Esophagus muscularis mucosa (tissue), 4 donors: ENCODE data around the gene RGS16. TPM values are rescaled to one million over a fixed set of nuclear protein-coding genes. Genes with fewer than 3 reads are reported as not detected.

Experiments used
- DNase-seq: peaks from one replicate; pipeline ENCODE4 v3.0.0-alpha.2; 2017; ENCODE audit errors: extremely low spot score
- H3K27ac ChIP-seq, 4 donors: fragments of 200-600 bp; sonication (generic); replicated peaks in 1 of 4; 1 replicate in 3 of 4; 2 replicates in 1 of 4; pipeline ENCODE4 v1.5.1; 2016 to 2019; ENCODE audit warnings: mild to moderate bottlenecking in 1 of 4
- H3K27me3 ChIP-seq, 4 donors: fragments of 200-600 bp; sonication (generic); one replicate each; pipeline versions ENCODE4 v1.5.1 to v1.6.0; 2016 to 2019
- H3K36me3 ChIP-seq, 4 donors: fragments of 200-600 bp; sonication (generic); one replicate each; pipeline ENCODE4 v1.5.1; 2016 to 2019
- H3K4me1 ChIP-seq, 4 donors: fragments of 200-600 bp; sonication (generic); one replicate each; pipeline ENCODE4 v1.5.1; 2016 to 2019
- H3K4me3 ChIP-seq, 4 donors: fragments of 200-600 bp; sonication (generic); 1 replicate in 2 of 4; 2 replicates in 2 of 4; pipeline ENCODE4 v1.5.1; 2016 to 2019; ENCODE audit warnings: mild to moderate bottlenecking in 4 of 4, moderate library complexity in 1 of 4
- H3K9me3 ChIP-seq, 4 donors: fragments of 200-600 bp; sonication (generic); 1 replicate in 3 of 4; 2 replicates in 1 of 4; pipeline ENCODE4 v1.5.1; 2016 to 2019
- CTCF ChIP-seq, 3 experiments: fragments of 200-600 bp in 2 of 3; fragments of 450-650 bp in 1 of 3; sonication (generic) in 2 of 3; IDR thresholded peaks; one replicate each; pipeline ENCODE4 v1.5.1; 2017 to 2019; ENCODE audit warnings: antibody characterized with exemption in 3 of 3, mild to moderate bottlenecking in 2 of 3, moderate library complexity in 1 of 3
- EP300 ChIP-seq: sonication (generic); formaldehyde crosslinking; IDR thresholded peaks from one replicate; pipeline ENCODE4 v1.6.1; 2017; ENCODE audit warnings: antibody characterized with exemption
- POLR2A ChIP-seq: fragments of 450-650 bp; IDR thresholded peaks from one replicate; pipeline ENCODE4 v1.6.1; 2017; ENCODE audit warnings: antibody characterized with exemption, moderate library complexity, mild to moderate bottlenecking, low read depth
- POLR2AphosphoS5 ChIP-seq, 2 donors: sonication (generic); formaldehyde crosslinking; IDR thresholded peaks; one replicate each; pipeline ENCODE4 v1.6.1; 2017; ENCODE audit warnings: antibody characterized with exemption in 2 of 2
- WGBS: methylation state at CpG from one replicate; pipeline ENCODE4 v1.1.5; 2018; 5-methylcytosine and 5-hydroxymethylcytosine counted together
- intact Hi-C: fragments of 100-400 bp; cut with DNase I; formaldehyde crosslinking; loops from one replicate; pipeline ENCODE4 v1.15.1; 2023
- total RNA-seq, 4 donors: library from RNA; depleted of rRNA; stranded (reverse); fragments of >200 nt; gene quantifications; one replicate each; pipeline versions ENCODE4 v1.1.0 to v1.2.1, GENCODE V29; 2016

RGS16 gene
- total RNA-seq, 4 donors from 2014 or later: 0.83 to 19.7 (median 2.2) TPM

GRCh38 chr1:182586380-182586779, 17.8 kb downstream of the RGS16 start:
- Histone ChIP-seq H3K4me3 (no peak overlapping the region), H3K9me3 (no peaks in the 10 kb centered on the region), H3K36me3 (peaks cover 12 to 33% (median 19%) of the 10 kb centered on the region in 4 donors), H3K27me3 (no peaks in the 10 kb centered on the region), H3K4me1 (peaks cover 7 to 37% (median 29%) of the 10 kb centered on the region in 4 donors), H3K27ac (no peak overlapping the region)
- TF ChIP-seq POLR2AphosphoS5 (IDR thresholded peaks at IDR 0.05) (no peak), EP300 (no peak), CTCF (IDR thresholded peaks at IDR 0.05) (no peak), POLR2A (no peak)
- intact Hi-C loops: loop anchor here (10.0 kb wide), 1 partner anchor 132 kb away; the partner anchor contains the start of gene RGSL1
- peak; percentile 53 for DNase-seq
- WGBS: 91% methylated on average over 11 of the region's 11 CpGs

DNA sequence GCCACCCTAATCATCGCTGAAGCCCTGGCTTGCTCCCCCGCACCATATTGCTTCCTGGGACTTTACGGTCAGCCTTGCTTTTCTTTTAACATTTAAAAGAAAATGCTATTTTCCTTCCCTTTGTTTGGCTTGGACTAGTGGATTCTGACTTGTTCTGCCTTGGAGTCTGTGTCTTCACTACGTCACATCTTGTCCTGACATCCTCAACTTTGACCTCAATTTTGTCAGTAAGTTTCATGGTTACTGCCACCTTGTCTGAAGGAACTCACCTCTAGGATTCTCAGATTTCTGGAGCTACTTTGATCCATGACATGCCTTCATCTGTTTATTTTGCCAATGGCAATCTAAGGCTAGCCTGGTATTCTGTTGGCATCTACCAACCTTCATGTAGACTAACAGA, 19.4 kb downstream of the RGS16 start:
- intact Hi-C loops: loop anchor here (10.0 kb wide), 1 partner anchor 130 kb away; the partner anchor contains the start of gene RGSL1
- Histone ChIP-seq H3K27me3 (no peaks in the 10 kb centered on the region), H3K36me3 (peaks cover 27 to 48% (median 34%) of the 10 kb centered on the region in 4 donors), H3K9me3 (no peaks in the 10 kb centered on the region), H3K4me1 (peaks cover 7 to 37% (median 29%) of the 10 kb centered on the region in 4 donors), H3K27ac (no peak overlapping the region), H3K4me3 (no peak overlapping the region)
- WGBS: 93% methylated on average over 4 of the region's 4 CpGs
- no peak for TF ChIP-seq POLR2AphosphoS5 (IDR thresholded peaks at IDR 0.05)
- TF ChIP-seq POLR2A: no peak
- no peak for TF ChIP-seq EP300
- TF ChIP-seq CTCF (IDR thresholded peaks at IDR 0.05): no peak
- peak; percentile 39 for DNase-seq

- TF ChIP-seq POLR2AphosphoS5 (IDR thresholded peaks at IDR 0.05) (no peak), CTCF (IDR thresholded peaks at IDR 0.05) (no peak), EP300 (no peak), POLR2A (no peak)
- intact Hi-C loops: loop anchor here (10.0 kb wide), 1 partner anchor 126 kb away; the partner anchor contains the start of gene RGSL1
- H3K27ac ChIP-seq: no peak overlapping the region
- WGBS: 94% methylated on average over 2 of the region's 2 CpGs
- H3K27me3 ChIP-seq: no peaks in the 10 kb centered on the region
- peaks cover 32 to 75% (median 45%) of the 10 kb centered on the region in 4 donors for H3K36me3 ChIP-seq
- peaks cover 3 to 20% (median 14%) of the 10 kb centered on the region in 4 donors for H3K4me1 ChIP-seq
- no peaks in the 10 kb centered on the region for H3K9me3 ChIP-seq
- DNase-seq: peak; percentile 77
- H3K4me3 ChIP-seq: no peak overlapping the region
These were observed 23.5 kb downstream of the RGS16 start for GRCh38 chr1:182580736-182581135.

- intact Hi-C loops: no loop called here
- Histone ChIP-seq H3K27me3 (no peaks in the 10 kb centered on the region), H3K4me1 (no peaks in the 10 kb centered on the region), H3K27ac (no peak overlapping the region), H3K4me3 (no peak overlapping the region), H3K36me3 (peaks cover 27 to 72% (median 42%) of the 10 kb centered on the region in 4 donors), H3K9me3 (no peaks in the 10 kb centered on the region)
- WGBS: 67% methylated on average over 3 of the region's 3 CpGs
- peak; percentile 66 for DNase-seq
- no peak for TF ChIP-seq POLR2A
- no peak for TF ChIP-seq CTCF (IDR thresholded peaks at IDR 0.05)
- no peak for TF ChIP-seq POLR2AphosphoS5 (IDR thresholded peaks at IDR 0.05)
- TF ChIP-seq EP300: no peak
These were observed 28.5 kb downstream of the RGS16 start for GRCh38 chr1:182575540-182576149.
